Activated naive CD8-positive, alpha-beta T cell treated with anti-CD3 and anti-CD28 coated beads, Interleukin-2, amount 50 U/mL, for 16 hours (primary cell): ENCODE data around the gene CAMTA2.
"Not testable (repeated sequence)": the region's sequence is repeated elsewhere in the genome, so short reads cannot be mapped to it uniquely, and the experiment has no call there.

ENCODE experiments used
- DNase-seq: peaks from one replicate; pipeline ENCODE4 v3.0.0-alpha.2; 2020; ENCODE audit warnings: low read depth, low spot score

Gene CAMTA2

GRCh38 chr17:4986951-4987766 lies at the start of gene CAMTA2:
Gene CAMTA2 (minus strand): TSS chr17:4987675. CDS start chr17:4986222, 1,453 bp downstream.
- DNase-seq = peak; percentile 76

- DNase-seq = no peak
Observed at GRCh38 chr17:5035315-5035714, 47.8 kb upstream of the CAMTA2 start, which contains the start of gene SLC52A1. Gene SLC52A1 (minus strand): TSS chr17:5035426. CDS start chr17:5034606, 820 bp downstream.

- DNase-seq = no peak
Observed at GRCh38 chr17:5034651-5035050, 47.2 kb upstream of the CAMTA2 start.

GRCh38 chr17:5034063-5034462 lies 46.6 kb upstream of the CAMTA2 start:
- no peak for DNase-seq

- no peak for DNase-seq
Observed at GRCh38 chr17:5033352-5034015, 46.0 kb upstream of the CAMTA2 start.

- no peak for DNase-seq
Observed at GRCh38 chr17:5032865-5033264, 45.4 kb upstream of the CAMTA2 start.

- DNase-seq = peak; percentile 64
Observed at GRCh38 chr17:5031365-5032082, 44.0 kb upstream of the CAMTA2 start.

GRCh38 chr17:5030168-5030567 lies 42.7 kb upstream of the CAMTA2 start:
- DNase-seq = not testable (repeated sequence)

GRCh38 chr17:5027916-5028315 lies 40.4 kb upstream of the CAMTA2 start:
- no peak for DNase-seq

- DNase-seq = no peak
Observed at GRCh38 chr17:5027299-5027698, 39.8 kb upstream of the CAMTA2 start.

GRCh38 chr17:5024604-5025003 lies 37.1 kb upstream of the CAMTA2 start:
- no peak for DNase-seq

- DNase-seq = no peak
Observed at GRCh38 chr17:5023588-5024147, 36.2 kb upstream of the CAMTA2 start.

GRCh38 chr17:5022171-5022711 lies 34.8 kb upstream of the CAMTA2 start:
- no peak for DNase-seq

GRCh38 chr17:5020502-5021023 lies 33.1 kb upstream of the CAMTA2 start:
- no peak for DNase-seq

- DNase-seq = peak; percentile 17
Observed at GRCh38 chr17:5019475-5019956, 32.0 kb upstream of the CAMTA2 start.

GRCh38 chr17:5014357-5014756 lies 26.9 kb upstream of the CAMTA2 start:
- no peak for DNase-seq

GRCh38 chr17:5011928-5012327 lies 24.5 kb upstream of the CAMTA2 start:
- no peak for DNase-seq

- DNase-seq = no peak
Observed at GRCh38 chr17:5003214-5003867, 15.9 kb upstream of the CAMTA2 start.

- DNase-seq = no peak
Observed at GRCh38 chr17:5002121-5002788, 14.8 kb upstream of the CAMTA2 start.

GRCh38 chr17:5000237-5000639 lies 12.8 kb upstream of the CAMTA2 start:
- DNase-seq = no peak
